HG03135 (cell line): Measurements from ENCODE around the gene IL15RA.
A peak's percentile ranks its signal among the peaks of the same experiment; 100 is the strongest.
"Not testable (repeated sequence)": the region's sequence is repeated elsewhere in the genome, so short reads cannot be mapped to it uniquely, and the experiment has no call there.

ENCODE experiments used
- ATAC-seq: cut with Tn5 transposase; IDR thresholded peaks from one replicate; pipeline ENCODE4 v1.9.1; 2021; ENCODE audit warnings: mild to moderate bottlenecking, moderate library complexity; ENCODE audit not compliant: unreplicated experiment

The IL15RA gene

DNA sequence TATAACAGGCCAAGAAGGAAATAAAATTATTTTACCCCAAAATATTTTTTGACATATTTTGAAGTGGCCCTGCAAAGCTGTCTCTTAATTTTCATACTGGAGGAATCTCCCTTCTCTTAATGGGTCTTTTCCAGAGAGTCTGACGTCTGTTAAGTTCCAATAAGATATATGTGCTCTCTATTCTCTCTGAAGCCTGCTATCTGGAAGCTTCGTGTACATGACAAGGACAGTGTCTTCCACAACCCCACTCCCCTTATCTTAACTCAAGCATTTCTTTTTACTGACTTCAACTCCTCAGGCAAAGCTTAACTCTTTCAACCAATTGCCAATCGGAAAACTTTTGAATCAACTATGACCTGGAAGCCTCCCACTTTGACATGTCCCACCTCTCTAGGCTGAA is 29.2 kb upstream of the IL15RA start:
- ATAC-seq: no peak

DNA sequence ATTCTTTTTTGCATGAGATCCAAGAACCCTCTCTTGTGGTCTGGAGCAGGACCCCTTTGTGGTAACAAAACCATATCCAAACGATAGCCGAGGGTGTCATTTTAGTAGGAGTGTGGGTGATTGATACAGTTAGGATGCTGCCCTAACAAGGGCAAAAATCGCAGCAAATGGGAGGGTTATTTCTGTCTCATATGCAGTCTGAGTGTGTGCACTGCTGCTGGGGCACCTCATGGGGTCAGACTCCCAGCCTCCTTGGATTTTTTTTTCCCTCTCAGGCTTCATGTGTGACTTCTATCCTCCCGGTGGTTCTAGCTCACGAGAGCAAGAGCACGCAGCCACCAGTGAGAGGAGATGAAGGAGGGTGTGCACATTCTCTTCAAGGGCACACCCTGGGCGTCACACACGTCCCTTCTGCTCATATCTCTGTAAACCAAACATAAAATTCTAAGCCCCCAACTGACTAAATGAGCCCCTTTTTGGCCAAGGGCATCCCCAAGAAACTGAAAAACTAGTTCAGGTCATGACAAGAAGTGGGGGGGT is 28.6 kb upstream of the IL15RA start:
- ATAC-seq: no peak

DNA sequence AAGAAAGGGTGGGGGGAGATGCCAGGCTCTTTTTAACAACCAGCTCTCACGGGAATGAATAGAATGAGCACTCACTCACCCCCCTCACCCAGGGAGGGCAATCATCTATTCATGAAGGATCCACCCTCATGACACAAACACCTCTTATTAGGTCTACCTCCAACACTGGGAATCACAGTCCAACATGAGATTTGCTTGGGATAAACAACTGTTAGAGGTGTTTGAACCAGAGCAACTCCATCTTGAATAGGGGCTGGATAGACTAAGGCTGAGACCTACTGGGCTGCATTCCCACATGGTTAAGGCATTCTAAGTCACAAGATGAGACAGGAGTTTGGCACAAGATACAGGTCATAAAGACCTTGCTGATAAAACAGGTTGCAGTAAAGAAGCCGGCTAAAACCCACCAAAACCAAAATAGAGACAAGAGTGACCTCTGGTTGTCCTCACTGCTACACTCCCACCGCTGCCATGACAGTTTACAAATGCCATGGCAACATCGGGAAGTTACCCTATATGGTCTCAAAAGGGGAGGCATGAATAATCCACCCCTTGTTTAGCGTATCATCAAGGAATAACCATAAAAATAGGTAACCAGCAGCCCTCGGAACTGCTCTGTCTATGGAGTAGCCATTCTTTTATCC is 27.9 kb upstream of the IL15RA start:
- not testable (repeated sequence) for ATAC-seq

- no peak for ATAC-seq
These were observed 25.6 kb upstream of the IL15RA start for GRCh38 chr10:6002809-6003510.

DNA sequence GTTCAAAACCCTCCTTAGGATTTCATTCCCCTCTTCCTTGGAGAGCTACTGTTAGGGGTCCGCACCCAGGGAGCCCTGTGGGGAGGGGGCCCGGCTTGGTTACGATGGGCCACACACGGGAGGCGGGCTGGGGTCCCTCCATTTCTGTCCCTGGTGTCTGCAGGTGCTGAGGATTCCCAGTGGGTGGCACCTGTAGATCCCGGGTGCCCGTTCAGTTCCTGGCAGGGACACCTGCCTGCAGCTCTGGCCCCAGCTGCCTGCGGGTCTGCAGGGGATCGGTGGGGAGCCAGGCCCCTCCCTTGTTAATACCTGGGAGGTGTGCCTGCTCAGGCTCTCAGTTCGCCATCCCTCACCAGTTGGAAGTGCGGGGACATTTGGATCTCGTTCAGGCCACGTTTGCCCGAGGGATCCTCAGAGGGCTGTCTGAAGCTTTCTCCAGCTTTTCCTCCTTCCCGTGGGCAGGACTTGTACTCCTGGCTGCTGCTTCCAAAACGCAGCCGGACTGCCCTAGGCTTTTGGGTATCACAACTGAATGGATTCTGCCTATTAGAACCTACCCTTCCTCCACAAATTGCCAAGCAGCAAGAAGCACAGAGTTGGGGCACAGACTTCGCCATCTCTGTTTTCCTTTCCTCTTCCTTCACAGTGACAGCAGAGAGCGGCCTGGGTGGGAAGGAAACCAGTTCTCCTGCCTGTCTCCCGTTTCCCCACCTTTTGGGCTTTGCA is 22.3 kb upstream of the IL15RA start:
- no peak for ATAC-seq

DNA sequence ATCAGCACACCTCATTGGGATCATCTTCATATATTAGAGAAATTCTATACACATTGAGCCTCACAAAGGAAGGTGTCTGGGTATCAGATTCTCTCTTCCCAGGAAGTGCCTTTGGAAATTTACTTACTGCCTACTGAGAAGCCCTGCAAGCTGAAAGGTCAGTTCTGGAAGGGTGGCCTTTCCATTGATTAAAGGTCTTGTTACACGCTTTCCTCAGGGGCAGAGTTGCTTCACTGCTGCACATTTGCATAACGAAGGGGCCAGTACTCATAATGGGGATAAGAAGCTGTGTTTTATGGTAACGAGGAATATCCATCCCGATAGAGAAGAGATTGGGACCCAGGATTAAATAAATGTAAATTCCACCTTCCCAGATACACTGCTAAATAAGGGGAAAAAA is 19.4 kb upstream of the IL15RA start:
- no peak for ATAC-seq

DNA sequence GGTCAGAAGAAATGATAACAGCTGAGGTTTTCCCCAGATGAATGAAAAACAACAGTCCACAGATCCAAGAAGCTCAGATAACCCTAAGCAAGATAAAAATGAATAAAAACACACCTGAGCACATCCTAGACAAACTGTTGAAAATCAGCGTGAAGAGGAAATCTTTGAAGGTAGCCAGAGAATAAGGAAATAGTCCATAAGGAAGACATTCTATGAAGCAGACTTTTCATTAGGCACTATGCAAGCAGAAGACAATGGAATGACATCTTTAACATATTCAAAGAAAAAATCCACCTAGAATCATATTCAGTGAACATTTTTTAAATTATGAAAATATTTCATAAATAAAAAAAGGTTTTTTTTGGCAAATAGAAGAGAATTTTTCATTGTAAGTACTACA is 15.1 kb upstream of the IL15RA start:
- no peak for ATAC-seq

DNA sequence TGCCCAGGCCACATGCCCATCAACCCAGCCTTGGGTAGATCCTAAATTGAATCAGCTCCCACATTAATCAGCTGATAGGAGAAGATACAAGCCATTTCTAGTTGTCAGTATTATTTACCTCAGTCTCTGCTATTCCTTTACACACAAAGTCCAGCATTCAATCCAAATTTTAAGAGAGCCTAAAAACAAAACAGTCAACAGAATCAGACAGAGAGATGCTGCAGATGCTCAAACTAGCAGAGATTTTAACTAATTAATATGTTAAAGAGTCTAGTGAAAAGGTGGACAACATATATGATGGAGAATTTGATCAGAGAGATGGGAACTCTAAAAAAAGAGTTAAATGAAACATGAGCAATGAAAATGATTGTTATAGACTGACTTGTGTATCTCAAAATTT is 14.4 kb upstream of the IL15RA start:
- ATAC-seq: no peak

DNA sequence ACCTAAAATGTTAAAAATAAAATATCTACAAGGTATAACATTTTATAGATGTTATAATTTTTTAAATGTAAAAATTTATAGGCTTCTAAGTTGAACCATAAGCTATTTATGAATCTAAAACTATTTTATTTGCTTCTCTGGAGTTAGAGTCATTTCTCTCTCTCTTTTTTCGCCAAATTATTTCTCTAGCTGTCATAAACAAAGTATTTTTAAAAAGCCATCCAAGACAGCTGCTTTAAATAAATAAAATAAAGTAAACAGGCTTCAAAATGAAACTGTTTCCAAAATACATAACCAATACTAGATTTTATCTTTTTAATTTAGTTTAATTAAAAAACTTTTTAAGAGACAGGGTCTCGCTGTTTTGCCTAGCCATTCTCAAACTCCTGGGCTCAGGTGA is 12.4 kb upstream of the IL15RA start:
- no peak for ATAC-seq

DNA sequence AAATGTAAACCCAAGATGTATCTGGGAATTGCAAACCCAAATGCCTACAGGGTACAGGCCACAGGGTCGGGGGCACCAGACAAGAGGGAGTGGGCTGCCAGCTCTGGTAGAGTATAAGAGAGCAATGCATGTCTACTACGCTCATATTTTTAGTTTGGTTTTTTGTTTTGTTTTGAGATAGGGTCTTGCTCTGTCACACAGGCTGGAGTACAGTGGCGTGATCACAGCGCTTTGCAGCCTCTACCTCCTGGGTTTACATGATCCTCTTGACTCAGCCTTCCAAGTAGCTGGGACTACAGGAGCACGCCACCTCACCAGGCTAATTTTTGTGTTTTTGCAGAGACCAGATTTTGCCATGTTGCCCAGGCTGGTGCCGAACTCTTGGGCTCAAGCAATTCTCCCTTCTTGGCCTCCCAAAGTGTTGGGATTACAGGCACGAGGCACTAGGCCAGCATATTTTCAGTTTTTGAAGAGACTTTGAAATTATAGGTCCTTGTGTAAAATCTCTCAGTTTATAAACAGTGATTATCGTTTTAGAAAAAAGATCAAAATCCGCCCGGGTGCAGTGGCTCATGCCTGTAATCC is 11.1 kb upstream of the IL15RA start:
- ATAC-seq: no peak

DNA sequence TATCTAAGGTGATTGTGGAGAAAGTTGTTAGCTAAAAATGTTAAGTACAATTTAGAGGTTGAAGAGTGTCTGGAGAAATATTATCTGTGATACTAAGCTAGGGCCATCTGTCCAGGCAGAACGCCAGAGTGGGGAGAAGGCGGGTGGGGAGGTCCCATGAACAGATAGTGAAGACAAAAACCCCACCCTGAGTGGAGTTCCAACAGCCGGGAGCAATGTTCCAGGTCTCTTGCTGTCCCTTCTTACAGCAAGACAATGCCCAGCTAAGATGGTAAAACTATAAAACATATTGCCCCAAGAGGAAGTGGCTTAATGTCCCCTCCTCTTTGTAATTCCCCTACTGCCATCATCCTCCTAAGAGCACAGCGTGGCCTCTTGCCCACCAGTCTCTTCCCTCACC is 10.4 kb upstream of the IL15RA start:
- no peak for ATAC-seq

DNA sequence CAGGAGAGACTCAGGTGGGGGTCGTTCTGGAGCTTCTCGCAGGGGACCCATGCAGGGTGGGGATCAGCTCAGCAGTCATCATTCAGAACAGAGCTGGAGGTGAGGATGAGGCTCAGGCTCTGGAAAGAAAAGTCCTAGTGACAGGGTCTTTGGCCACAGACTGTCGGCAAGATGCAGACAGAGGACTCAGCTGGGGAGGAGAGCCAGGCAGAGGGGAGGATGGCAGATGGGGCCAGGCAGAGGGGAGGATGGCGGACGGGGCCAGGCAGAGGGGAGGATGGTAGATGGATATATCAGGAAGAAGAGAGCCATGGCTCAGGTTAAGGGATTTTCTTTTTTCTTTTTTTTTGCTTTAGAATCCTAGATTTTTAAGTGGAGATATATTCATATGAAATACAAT is 7.7 kb upstream of the IL15RA start:
- ATAC-seq: no peak

GRCh38 chr10:5983774-5984173 is 6.4 kb upstream of the IL15RA start:
- ATAC-seq: no peak

DNA sequence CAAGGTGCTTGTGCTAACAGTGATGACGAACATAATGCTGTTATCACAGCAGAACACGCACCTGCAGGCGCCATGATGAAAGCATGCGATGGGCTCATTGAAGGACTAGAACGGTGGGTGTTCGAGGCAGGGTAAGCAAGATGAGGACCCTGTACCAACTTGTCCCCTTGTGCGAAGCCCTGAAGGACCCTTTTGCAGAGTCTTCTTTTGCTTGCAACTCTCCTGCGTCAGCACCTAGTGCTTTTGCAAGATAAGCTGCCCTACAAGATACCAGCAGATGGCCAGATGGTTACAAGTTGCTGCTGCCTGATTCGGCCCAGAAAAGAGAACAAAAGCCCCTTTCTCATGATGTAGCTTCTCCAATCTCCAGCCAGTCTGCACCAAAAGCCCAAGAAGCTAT is 4.2 kb upstream of the IL15RA start:
- no peak for ATAC-seq

GRCh38 chr10:5978230-5978489 is 817 bp upstream of the IL15RA start:
- no peak for ATAC-seq

DNA sequence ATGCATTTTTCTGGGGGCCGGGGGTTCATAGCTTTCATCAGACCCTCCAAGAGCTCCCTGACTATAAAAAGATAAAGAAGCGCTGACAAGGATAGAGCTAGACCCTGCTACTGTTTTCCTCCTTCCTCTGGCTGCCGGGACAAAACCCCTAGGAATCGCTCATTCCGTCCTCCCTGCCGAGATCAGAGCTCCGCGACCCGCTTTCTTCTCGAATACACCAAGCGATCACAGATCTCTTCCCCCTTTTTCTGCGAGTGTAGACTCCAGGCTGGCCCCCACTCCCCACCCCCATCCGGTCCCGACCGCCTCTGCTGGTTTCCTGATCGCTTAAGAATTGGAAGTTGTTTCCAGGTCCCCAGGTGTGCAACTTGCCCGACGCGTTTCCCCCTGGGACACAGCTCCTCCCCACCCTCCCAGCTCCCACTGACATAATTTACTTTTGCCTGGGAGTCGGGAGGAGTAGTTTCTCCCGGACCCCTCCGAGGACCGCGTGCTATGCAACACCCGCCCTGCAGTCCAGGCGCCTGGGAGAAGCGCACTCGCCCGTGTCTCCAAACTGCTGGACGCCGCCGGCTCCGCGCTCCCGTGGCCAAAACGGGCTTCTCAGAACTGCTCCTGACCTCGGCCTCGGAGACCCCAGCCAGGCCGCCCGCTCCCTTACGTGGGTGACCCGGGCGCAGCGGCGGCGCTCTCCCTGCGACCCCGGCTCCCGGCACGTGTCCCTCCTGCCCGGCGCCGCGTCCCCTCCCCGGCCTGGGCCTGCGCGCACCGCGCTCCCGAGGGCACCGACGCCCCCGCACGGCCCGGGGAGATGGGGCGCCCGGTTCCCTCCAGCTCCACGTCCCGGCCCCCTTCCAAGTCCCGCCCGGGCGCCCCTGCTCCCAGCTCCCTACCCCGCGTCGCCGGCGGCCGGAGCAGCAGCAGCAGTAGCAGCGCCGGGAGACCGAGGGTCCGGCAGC is 552 bp downstream of the IL15RA start:
- ATAC-seq: peak; percentile 8

DNA sequence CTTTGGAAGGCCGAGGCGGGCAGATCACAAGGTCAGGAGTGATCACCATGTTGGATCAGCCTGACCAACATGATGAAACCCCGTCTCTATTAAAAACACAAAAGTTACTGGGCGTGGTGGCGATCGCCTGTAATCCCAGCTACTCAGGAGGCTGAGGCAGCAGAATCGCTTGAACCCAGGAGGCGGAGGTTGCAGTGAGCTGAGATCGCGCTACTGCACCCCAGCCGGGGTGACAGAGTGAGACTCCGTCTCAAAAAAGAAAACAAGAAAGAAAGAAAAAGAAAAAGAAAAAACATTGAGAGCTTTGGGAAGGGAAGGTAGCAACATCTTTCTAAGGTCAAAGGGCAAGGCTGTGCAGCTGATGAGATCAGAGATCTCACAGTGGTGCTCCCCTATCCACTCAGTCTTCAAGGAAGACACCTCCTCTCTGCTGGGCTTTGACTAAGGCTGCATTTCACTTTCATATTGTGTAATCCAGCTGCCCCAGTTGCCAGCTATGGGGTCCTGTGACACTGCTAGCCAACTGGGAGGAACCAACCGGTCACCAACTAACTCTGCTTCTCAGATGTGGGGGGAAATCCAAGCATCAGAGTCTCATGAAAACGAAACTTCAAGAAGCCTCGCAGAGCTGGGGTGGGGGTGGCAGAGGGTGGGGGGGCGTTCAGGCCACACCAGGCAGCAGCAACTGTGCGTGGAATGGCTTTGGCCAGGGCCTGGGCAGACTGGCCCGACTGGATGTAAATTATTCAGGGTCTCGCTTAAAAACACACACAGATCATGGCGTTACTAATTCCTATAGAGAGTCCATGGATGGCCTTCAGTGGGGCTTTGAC is 1.5 kb downstream of the IL15RA start:
- peak; percentile 54 for ATAC-seq

DNA sequence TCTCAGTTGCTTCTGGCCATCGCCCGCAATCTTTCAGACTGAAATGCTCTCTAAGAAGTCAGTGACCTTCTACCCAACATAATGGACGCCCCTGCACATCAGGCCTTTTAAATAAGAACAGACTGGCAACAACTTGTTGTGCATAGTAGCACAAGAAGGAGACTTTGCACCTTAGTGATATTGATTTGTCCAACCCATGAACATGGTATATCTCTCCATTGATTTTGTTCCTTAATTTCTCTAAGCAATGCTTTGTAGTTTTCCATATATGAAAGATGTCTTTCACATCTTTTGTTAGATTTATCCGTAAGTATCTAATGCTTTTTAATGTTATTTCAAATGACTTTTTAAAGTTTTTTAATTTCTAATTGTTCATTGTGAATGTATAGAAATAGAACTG is 4.3 kb downstream of the IL15RA start:
- no peak for ATAC-seq

- ATAC-seq: no peak
These were observed 5.5 kb downstream of the IL15RA start for GRCh38 chr10:5971886-5972285.

DNA sequence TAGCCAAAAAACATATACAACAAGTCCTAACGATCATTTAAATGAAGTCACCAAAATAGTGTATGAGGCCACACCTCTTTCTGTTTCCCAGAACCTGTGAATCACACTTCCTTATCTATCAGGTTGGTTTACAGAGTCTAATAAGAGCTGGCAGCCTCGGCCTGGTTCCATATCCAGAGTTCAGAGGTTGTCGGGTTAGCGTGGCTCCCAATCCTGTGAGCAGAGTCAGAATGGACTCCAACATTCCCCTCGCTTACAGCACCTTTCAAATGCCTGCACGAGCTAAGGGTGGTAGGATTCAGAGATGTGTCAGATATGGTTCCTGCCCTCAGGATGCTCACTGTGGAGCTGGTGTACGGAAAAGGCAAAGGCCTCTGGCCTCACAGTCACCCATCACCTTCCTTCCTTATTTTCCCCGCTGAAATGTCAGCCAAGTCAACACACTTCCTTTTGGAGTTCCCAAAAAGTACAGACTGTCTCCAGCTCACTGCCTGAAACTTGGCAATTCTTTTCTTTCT is 6.0 kb downstream of the IL15RA start:
- no peak for ATAC-seq
